Stimulated activated CD8-positive, alpha-beta memory T cell treated with anti-CD3 and anti-CD28 coated beads, Interleukin-12 subunit alpha, Interleukin-12 subunit beta, amount 100 ng/mL, for 1 hour (primary cell): ENCODE measurements around the gene THSD7B.

Experiments
- DNase-seq: peaks from one replicate; pipeline ENCODE4 v3.0.0-alpha.2; 2020; ENCODE audit warnings: low read depth

THSD7B gene

DNA sequence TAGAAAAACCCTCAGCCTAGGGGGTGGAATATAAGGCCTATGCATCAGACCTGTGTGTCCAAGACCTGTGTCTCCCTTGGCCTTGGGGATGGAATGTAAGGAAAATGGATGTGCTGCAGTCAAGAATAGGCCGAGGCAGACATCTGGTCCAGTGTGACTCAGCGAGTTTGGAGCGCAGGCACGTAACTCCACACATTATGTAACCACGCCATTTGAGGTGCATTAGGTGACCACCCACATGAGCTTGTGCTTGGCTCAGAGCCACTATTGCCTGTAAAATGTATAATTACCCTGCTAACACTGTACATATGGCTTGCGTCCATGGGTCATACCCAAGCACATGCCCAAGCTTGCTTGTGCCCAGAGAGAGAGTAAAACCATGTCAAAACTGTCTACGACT lies 618.0 kb downstream of the THSD7B start:
- DNase-seq = no peak

DNA sequence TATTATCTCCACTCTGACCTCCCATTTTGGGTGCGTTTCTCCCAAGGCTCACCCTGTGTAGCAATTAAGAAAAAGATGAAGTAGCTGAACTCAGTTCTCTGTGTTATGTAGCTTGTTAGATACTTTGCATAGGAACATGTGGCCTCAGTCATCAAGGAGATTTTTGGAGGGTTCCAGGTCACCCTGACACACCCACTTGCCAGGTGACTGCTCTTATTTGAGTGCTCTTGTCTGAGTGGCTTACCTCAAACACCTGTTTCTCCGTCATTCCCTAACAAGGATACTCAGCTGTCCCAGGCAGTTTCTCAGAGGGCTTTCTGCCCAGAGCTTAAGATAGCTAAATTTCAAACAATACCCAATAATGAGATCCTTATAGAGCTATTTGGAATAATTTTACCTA lies 621.7 kb downstream of the THSD7B start:
- DNase-seq = no peak

DNA sequence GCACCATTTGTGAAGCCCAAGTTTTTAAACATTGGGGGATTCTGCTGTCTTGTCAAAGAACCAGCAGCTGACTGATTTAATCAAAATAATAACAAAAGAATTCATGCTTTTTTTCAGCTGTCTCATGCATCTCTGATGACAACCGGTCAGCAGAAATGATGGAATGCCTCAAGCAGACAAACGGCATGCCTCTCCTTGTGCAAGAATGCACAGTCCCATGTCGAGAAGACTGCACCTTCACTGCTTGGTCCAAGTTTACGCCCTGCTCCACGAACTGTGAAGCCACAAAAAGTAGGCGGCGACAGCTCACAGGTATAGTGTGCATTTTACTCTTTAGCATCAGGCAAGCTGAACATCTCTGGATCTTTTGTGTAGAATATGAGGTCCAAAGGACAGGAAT lies 640.2 kb downstream of the THSD7B start:
- DNase-seq = no peak

DNA sequence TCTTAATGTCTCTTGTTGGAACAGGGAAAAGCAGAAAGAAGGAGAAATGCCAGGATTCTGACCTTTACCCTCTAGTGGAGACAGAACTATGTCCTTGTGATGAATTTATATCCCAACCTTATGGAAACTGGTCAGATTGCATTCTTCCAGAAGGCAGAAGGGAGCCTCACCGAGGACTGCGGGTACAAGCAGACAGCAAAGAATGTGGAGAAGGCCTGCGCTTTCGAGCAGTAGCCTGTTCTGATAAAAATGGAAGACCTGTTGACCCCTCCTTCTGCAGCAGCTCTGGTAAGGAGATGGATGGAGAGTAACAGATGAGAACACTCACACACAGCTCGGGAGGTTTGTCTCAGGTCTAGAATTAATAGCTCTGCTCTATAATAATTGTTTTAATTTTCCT lies 646.2 kb downstream of the THSD7B start:
- DNase-seq = no peak

DNA sequence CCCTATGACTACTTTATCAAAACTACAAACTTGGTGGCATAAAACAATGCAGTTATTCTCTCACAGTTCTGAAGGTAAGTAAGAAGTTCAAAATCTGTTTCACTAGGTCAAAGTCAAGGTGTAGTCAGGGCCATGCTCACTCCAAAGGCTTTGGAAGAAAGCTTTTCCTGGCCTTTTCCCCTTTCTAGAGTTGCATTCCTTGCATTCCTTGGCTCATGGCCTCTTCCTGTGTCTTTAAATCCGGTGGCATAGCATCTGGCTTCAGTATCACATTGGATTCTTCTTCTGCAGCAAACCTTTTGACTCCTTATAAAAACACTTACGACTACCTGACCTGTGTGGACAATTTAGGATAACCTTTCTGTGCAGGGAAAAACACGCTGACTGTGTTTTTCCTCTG lies 655.4 kb downstream of the THSD7B start:
- no peak for DNase-seq

DNA sequence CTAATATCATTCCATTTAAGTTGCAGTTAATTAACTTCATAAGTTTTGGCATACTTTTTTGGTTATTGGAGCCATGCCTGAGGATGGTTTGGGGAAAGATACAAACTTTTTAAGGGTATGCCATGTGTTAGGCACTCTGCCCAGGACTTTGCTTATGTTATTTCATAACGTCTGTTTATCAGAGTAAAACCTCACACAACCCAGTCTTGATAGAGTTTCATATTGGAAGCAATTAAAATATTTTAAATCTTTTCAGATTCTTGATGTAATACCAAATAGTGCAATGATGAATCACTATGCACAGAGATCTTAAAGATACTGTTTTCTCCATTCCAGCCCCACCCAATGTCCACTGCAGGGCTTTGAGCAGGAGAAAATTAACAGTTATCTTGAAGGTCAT lies 669.8 kb downstream of the THSD7B start:
- DNase-seq = no peak

DNA sequence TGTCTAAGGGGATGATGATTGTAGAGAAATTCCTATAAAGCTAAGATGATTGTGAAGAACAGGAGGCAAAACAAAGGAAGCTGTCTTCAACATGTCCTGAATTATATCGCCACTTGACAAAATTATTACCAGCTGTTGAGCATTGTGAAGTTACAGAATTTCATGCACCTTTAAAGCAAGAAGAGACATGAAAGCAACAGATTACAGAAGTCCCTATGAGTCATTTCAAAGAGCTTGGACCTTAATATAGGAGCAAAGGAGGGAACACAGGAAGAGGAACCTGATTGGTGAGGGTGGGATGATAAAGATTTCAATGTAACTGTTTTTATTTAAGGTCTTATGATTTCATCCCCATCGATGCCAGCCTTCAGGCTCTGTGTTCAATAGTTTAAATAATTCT lies 672.0 kb downstream of the THSD7B start:
- DNase-seq = no peak

DNA sequence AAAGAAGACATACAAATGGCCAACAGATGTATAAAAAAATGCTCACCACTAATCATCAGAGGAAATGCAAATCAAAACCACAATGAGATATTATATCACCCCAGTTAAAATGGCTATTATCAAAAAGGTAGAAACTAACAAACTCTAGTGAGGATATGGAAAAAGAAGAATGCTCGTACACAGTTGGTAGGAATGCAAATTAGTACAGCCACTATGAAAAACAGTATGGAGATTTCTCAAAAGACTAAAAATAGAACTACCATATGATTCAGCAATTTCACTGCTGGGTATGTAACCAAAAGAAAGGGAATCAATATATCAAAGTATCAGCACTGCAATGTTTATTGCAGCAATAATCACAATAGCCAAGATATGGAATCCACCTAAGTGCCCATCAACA lies 679.6 kb downstream of the THSD7B start:
- DNase-seq = no peak

DNA sequence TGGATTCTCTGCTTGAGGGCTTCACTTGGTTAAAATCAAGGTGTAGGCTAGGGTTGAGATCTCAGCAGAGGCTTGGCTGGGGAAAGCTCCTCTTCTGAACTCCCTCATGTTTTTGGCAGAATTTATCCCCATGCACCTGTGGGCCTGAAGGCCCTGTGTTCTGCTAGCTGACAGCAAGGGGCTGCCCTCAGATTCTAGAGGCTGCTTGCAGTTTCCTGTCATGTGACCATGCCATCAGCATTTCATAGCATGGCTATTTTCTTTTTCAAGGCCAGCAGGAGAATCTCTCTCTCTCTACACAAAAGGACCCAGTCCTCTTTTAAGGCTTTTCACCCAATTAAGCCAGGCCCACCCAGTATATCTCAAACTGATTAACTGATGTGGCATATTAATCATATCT lies 684.1 kb downstream of the THSD7B start:
- no peak for DNase-seq

DNA sequence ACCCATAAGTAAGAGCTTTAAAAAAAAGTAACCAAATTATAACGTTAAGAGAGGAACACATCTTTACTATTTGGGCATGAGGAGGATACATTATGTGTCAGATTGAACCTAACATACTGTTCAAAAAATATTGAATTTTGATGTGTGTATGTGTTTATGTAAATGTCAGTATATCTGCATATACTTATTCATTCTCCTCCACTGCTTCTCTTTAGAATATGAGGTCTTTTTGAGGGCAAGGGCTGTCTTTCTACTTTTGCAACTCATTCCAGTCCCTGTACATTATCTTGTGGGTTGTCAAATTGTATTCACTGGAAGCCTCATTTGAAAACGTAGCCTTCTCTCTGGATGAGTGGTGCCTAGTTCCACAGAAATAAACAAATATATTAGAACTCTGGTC lies 689.5 kb downstream of the THSD7B start:
- DNase-seq = no peak

DNA sequence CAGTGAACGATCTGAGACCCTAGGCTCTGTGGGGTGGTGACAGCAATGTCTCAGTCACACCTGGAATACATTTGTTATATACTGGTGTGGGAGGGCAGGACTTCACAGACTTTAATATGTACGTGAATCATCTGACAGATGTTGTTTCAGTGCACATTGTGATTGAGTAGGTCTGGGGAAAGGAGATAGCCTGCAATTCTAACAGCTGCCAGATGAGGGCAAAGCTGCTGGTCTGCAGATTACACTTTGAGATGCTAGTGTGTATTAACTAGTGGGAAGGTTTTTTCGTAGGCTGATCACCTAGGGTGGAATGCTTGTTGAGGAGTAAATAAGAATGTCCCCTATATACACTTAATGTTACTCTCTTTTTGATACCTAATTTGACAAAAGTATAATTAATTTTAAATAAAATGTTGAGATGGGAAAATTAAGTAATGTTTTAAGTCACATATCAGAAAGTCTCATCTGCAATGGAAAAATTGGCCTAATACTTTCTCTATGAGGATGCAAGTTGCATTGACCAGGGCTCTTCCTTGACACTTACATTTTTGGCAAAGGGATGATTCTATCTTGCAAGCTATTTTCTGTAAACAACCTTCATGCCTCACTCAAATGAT lies 702.0 kb downstream of the THSD7B start:
- DNase-seq = no peak

DNA sequence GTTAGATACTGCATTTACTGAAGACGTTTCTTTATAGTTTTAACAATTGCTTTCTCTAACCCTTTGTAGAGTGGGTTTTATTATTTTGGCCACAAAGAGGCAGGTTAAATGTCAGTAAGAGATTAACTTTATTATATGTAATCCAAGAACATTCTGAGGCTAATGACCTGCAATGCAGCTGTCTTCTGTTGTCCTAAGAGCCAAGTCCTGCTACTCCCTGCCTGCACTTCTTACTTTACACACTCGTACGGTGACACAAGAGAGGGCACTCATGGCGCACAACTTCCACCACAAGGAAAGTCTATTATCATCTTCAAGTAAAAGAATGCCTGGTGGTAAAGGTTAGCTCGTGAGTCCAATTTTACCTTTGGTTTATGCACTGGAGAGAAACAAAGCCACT lies 727.9 kb downstream of the THSD7B start:
- no peak for DNase-seq

DNA sequence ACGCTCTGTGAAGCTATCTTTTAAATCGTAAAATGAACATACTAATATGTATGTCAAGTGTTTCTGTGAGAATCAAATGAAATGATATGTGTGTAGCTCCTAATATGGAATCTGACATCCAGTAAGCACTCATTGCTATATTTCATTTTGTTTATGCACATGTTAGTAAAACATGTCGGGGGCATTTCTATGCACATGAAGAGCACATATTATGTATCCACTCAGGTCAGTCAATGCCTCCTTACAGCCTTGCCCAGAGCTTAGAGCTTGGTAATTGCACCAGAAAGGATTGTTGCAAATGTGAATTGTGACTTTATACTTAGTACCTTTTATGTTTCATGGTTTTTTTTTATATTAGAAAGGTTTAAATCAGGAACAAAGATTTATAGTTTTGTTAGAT lies 735.3 kb downstream of the THSD7B start:
- DNase-seq = no peak

DNA sequence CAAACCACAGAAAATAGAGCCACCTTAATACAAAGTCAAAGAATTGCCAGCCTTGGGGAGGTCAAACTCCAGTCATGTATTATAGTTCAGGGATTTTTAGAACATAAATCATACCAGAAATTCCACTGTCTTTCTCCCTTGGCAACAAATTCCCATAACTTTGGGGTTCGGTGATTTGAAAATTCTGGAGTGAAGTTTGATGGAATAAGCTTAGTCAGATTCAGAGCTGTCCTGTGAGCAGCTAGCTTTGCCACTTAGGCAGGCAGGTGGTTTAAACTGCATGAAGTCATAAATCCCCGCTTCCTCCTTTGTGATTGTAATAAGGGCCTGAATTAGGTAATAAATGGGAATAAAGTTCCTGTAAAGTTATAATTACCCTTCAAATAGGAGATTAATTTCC lies 741.9 kb downstream of the THSD7B start:
- DNase-seq = no peak

DNA sequence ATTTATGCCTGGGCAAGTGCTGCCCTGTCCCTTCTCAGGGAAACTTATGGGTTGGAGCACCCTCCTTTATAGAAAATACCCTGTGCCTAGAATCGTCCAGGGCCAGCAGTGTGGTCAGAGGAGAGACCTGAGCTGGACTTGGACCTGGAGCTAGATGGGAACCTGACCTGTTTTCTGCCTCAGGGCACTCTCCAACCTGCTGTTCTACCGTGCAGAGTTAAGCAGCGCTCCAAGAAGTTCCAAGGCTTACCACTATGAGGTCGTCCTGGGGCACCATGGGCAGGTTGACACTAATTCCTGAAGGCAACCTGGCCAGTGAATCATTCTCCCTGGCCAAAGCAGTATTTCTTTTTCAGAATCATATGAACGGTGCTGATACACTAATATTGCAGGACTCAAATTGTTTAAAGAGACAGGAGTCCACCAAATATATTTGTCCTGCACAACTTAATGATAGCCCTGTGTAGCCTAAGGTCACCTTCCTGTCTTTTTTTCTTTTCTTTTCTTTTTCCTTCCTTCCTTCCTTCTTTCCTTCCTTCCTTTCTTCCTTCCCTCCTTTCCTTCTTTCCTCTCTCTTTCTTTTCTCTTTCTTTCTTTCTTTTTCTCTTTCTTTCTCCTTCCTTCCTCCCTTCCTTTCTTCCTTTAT lies 743.5 kb downstream of the THSD7B start:
- DNase-seq = no peak

DNA sequence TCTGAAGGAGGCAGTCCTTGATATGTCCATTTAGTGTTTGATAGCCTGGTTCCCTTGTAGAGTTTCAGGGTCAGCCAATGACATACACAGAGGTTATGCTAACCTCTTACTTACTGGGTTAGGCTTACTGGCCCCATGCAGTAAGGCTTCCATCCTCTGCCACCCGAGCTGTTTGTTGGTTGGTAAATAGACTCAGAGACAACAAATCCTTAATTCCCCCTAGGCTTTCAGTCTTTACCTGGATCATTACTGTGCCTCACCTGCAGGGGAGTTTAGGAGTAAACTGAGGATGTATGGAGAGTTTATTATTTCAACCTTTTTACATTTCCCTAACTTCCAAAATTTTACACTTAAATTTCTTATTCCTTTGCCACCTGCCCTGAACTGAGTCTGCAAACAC lies 746.2 kb downstream of the THSD7B start:
- DNase-seq = no peak

DNA sequence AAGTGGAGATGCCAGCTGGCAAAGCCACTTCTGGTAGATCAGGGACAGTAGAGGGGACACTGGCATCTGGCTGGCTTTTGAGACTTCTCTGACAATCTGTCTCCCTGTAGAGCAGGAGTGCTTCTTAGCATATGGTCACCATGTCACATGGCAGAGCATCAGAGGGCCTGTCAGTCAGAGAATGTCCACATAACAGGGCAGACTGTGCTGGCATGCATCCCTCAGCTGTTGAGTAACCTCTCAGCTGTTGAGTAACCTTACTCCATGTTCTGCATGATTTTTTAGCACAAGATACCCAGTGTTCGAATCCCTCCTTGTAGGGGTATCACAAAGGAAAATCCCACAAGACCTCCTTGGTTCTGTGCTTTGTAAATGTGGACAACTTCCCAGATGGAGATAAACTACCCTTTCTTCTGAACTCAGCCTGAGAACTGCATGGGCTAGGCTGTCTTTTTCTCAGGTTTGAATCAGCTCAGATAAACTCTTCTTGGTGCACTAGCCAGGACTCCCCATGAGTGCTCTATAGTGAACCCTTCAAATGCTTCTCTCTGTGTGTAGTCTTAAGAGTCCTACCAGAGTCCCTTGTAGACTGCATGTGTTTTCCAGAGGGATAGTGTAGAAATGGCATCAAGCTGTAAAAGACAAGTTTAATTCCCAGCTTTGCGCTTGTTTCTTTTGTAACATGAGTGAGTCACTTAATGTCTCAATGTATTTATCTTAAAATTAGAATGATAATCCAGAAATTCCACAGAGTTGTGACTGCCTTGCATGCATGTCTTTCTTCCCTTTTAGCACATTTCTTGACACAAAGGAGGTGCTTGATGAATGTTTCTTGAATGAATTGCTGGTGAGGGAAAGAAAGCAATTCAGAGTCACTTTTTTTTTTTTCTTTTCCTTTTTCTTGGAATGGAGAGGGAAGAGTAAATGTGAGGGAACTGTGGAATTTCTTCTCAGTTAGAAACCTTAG lies 756.6 kb downstream of the THSD7B start:
- DNase-seq = no peak

DNA sequence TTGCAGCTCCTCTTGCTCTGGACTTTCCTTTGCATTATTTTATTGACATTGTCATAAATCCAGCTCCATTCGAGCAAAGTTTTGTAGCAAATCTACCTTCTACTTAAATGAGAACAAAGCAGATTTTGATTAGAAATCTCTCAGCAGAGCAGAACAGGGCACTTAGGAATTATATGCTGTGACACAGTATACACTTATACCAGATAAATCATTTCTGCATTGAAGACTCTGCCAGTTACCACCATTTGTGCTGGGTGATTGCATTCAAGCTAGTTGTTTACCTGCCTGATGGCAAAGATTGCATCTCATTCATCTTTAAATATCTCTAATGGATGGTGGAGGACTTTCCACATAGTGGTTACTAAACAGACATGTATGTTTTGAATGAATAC lies 757.3 kb downstream of the THSD7B start:
- DNase-seq = no peak

DNA sequence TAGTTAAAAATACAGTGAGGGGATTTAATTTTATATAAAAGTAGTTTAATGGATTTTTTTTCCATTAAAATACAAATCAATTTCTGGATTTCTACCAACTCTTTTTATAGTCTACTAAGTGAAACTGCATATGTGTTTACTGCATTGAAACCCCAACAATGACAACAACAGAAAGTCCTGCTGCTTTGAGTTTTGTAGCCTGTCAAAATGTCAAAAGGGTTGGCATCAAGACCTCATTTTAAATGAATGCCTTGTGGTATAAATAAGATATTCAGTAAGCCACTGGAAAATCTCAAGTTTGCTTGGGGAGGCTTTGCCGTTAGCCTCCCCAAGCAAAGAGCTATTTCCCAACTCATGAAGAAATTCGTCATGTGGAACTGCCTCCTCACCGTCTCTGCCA lies 758.6 kb downstream of the THSD7B start:
- no peak for DNase-seq

DNA sequence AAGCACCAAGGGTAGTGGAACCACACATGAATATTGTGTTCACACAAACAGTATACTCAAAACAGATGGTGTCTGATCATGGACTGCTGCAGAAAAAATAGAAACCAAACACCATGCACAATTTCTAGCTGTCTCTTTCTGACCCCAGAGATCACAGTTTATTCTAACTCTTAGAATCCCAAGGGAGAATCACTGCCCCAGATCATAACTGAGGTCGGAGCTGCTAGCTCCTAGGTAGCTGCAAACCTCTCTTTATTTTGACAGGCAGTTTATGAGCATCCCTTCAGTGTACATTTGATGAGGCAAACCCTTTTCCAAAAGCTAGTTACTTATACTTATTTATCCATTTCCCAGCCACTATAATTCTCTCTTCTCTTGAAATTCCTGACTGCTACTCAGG lies 759.8 kb downstream of the THSD7B start:
- DNase-seq = no peak

DNA sequence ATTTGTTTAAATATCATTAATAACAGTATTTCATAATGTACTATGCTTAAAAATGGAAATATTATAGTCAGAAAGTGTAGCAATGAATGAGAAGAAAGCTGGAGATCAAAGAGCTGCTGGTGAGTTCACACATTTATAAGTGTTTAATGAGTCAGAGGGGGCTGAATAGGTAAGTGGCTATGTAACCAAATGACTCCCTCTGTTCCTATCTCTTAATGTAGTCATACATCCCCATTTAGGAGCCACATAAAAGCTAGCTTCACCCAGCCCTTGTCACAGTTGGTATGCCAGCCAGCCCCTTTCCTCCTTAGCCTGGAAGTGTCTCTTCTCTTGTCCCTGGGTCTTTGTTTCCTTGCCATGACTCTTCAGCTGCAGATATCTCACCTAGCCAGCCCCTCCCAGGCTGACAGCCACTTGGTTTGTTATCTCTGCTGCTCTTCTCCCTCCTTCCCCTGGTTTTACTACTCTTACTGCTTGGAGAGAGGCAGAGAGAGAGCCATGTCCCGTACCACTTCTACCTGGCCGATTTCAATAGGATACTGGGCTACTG lies 760.4 kb downstream of the THSD7B start:
- no peak for DNase-seq

DNA sequence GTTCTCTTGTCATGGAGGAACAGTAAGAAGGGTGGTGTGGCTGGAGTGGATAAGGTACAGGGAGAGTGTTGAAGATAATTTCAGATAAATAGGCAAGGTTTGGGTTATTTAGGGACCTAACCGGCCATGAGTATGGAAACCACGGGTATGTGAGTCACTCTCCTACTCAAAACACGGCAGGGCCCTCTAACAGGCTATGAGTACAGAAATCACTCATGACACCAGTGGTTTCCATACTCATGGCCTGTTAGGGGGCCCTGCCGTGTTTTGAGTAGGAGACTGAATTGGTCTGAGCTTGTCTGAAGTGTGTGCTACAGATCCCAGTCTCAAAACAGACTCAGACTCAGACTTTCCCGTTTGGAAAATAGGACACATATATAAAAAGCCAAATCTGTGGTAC lies 770.6 kb downstream of the THSD7B start:
- DNase-seq = no peak

DNA sequence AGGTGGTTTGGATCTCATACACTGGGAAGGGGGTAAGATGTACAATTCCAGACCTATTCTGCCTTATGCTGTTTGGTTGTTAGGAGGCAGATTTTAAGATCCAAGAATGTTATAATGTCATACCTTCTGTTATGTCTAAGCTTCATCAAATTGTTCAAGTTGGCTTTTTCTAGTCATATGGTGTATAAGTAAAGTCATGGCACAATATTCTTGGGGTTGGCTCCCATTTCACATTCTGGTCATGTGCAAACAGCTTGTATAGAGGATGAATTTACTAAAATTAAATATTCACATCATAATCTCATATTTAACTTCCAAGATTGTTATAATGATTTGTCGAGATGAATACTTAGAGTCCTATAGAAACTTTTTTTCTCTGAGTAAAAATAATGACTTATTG lies 774.0 kb downstream of the THSD7B start:
- DNase-seq = no peak
